HUDEP-2 (cell line): ENCODE measurements around the gene ABT1.

Experiments
- DNase-seq, 76 experiments: peaks; one replicate each; lab custom pipeline; 2025; ENCODE audit not compliant: unreplicated experiment in 76 of 76; lab: John Stamatoyannopoulos, UW

The ABT1 gene

GRCh38 chr6:26600759-26601158 lies 4.0 kb downstream of the ABT1 start:
- DNase-seq: no peak

- DNase-seq: no peak
These were observed 5.5 kb downstream of the ABT1 start for GRCh38 chr6:26602262-26602661.

- no peak for DNase-seq
These were observed 7.3 kb downstream of the ABT1 start for GRCh38 chr6:26604026-26604425.

GRCh38 chr6:26604797-26605196 lies 8.0 kb downstream of the ABT1 start:
- DNase-seq: no peak

GRCh38 chr6:26607434-26608230 lies 10.9 kb downstream of the ABT1 start:
- DNase-seq: peak in 53 of 76 experiments; percentile 16 to 77 (median 41)

GRCh38 chr6:26609463-26609862 lies 12.7 kb downstream of the ABT1 start:
- DNase-seq: no peak

- peak in 8 of 76 experiments; percentile 4 to 51 (median 24) for DNase-seq
These were observed 14.8 kb downstream of the ABT1 start for GRCh38 chr6:26611599-26611998.

GRCh38 chr6:26613201-26613600 lies 16.4 kb downstream of the ABT1 start:
- DNase-seq: no peak

GRCh38 chr6:26613689-26614683 lies 17.2 kb downstream of the ABT1 start:
- DNase-seq: no peak

GRCh38 chr6:26623339-26623859 lies 26.6 kb downstream of the ABT1 start:
- DNase-seq: no peak

- DNase-seq: no peak
These were observed 27.8 kb downstream of the ABT1 start for GRCh38 chr6:26624557-26624956.

- DNase-seq: no peak
These were observed 31.1 kb downstream of the ABT1 start for GRCh38 chr6:26627843-26628242.

GRCh38 chr6:26629359-26629758 lies 32.6 kb downstream of the ABT1 start:
- no peak for DNase-seq

- DNase-seq: no peak
These were observed 44.1 kb downstream of the ABT1 start for GRCh38 chr6:26640806-26641205.

GRCh38 chr6:26646074-26646473 lies 49.3 kb downstream of the ABT1 start:
- no peak for DNase-seq
